ENCODE measurements around the gene TYSND1. TPM values are rescaled to one million over a fixed set of nuclear protein-coding genes. Genes with fewer than 3 reads are reported as not detected.

TYSND1 gene
- 27.2 and 67.4 TPM in 2 replicates for total RNA-seq

GRCh38 chr10:70146489-70147258 is at the start of gene TYSND1:
TYSND1 (minus strand) TSS chr10:70146700; CDS start chr10:70146586, 114 bp downstream.

DNA sequence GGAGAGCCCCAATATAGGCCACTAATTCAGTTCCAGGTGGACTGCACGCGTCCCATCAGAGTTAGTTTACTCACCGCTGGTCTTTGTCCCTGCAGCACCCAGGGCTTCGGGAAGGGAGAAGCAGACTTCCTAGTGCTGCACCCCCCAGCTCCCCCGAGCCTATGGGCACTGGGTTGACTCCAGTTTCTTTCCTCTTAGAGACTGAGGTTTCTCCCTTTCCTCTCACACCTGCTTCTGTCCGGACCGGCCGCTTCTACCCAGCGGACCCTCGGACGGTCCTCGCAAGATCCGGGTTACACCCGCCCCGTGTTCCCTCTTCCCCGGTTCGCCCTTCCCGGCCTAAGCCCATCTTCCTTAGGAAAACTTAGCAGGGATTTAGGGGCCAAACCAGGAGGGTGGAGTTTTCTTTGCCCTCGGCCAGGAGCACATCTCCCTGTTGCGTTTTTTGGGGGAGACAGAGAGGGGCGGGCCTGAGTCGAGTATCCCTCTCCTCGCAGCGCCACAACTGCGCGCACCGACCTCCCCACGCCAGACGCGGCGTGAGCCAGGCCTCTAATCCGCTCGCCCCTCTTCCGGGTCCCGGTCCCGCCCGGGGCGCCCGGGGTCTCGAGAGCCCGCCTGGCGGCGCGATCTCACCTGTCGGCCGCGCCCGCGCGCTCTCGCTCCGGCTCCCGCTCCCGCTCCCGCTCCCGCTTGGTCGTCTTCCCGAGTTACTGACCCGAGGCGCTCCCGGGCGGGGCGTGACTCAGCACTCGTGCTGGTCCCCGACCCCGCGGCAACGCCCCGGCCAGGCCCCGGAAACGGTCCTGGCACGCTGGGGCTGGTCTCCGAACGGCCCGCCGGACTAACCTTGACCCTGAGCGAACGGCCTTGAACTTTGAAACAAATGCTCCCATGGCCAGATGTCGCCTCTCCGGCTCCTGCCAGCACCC is 14.1 kb downstream of the TYSND1 start, which contains the start of gene AIFM2:
AIFM2 (minus strand) TSS at position 728 of the 932 bp plus-strand sequence. CDS start 8,741 bp downstream, outside the sequence.

Other genes with a start within 250 kb of the TYSND1 start
- gene MACROH2A2, start 93.9 kb downstream of the TYSND1 start, total RNA-seq = 12.8 and 17.6 TPM in 2 replicates
- gene AIFM2, start 13.9 kb downstream of the TYSND1 start, total RNA-seq = 2.2 and 4.5 TPM in 2 replicates
- gene SAR1A, start 23.8 kb upstream of the TYSND1 start, total RNA-seq = 109 and 126 TPM in 2 replicates
- 287 and 343 TPM in 2 replicates for gene PPA1, start 86.7 kb upstream of the TYSND1 start, total RNA-seq
- not detected in 2 replicates for gene NPFFR1, start 137.3 kb upstream of the TYSND1 start, total RNA-seq
- gene LRRC20, start 235.9 kb upstream of the TYSND1 start, total RNA-seq = 4.3 and 7.7 TPM in 2 replicates

Measured in tracheal epithelial cell (primary cell).